Smooth muscle cell (in vitro differentiated cells): ENCODE measurements around the gene NMRAL1. TPM values are rescaled to one million over a fixed set of nuclear protein-coding genes. Genes with fewer than 3 reads are reported as not detected.

Experiments
- DNase-seq: peaks from one replicate; lab custom pipeline; 2025; ENCODE audit not compliant: unreplicated experiment; lab: John Stamatoyannopoulos, UW
- H2AFZ ChIP-seq: fragments of 200-600 bp; sonication (generic); 2 replicates; pipeline ENCODE4 v1.6.0; 2016; ENCODE audit warnings: antibody characterized with exemption, low read depth, mild to moderate bottlenecking
- H3F3A ChIP-seq: fragments of 200-600 bp; sonication (generic); 2 replicates; pipeline ENCODE4 v1.6.0; 2017; ENCODE audit warnings: antibody characterized with exemption, low read depth
- H3K27ac ChIP-seq: fragments of 200-600 bp; sonication (generic); 2 replicates; pipeline ENCODE4 v1.5.1; 2016; ENCODE audit warnings: low read depth, mild to moderate bottlenecking
- H3K27me3 ChIP-seq: fragments of 200-600 bp; sonication (generic); 2 replicates; pipeline ENCODE4 v1.6.1; 2016; ENCODE audit warnings: low read depth, mild to moderate bottlenecking
- H3K36me3 ChIP-seq: fragments of 200-600 bp; sonication (generic); 2 replicates; pipeline ENCODE4 v1.5.1; 2016; ENCODE audit warnings: low read depth
- H3K4me1 ChIP-seq: fragments of 200-600 bp; sonication (generic); 2 replicates; pipeline ENCODE4 v1.5.1; 2016; ENCODE audit warnings: low read depth
- H3K4me2 ChIP-seq: fragments of 200-600 bp; sonication (generic); 2 replicates; pipeline ENCODE4 v1.6.0; 2016; ENCODE audit warnings: mild to moderate bottlenecking
- H3K4me3 ChIP-seq: fragments of 200-600 bp; sonication (generic); 2 replicates; pipeline ENCODE4 v1.5.1; 2016; ENCODE audit warnings: mild to moderate bottlenecking
- H3K79me2 ChIP-seq: fragments of 200-600 bp; sonication (generic); 2 replicates; pipeline ENCODE4 v1.6.0; 2016; ENCODE audit warnings: low read depth, mild to moderate bottlenecking
- H3K9ac ChIP-seq: fragments of 200-600 bp; sonication (generic); 2 replicates; pipeline ENCODE4 v1.6.0; 2016; ENCODE audit warnings: low read depth
- H3K9me3 ChIP-seq: fragments of 200-600 bp; sonication (generic); replicated peaks from 2 replicates; pipeline ENCODE4 v1.5.1; 2016; ENCODE audit warnings: low read depth
- H4K20me1 ChIP-seq: fragments of 200-600 bp; sonication (generic); 2 replicates; pipeline ENCODE4 v1.6.0; 2016; ENCODE audit warnings: low read depth
- WGBS: methylation state at CpG from one replicate; pipeline ENCODE4 v1.1.7; 2016; ENCODE audit warnings: low lambda C conversion rate; 5-methylcytosine and 5-hydroxymethylcytosine counted together
- polyA plus RNA-seq: library from polyadenylated mRNA; unstranded; fragments of >200 nt; fragmentation: Nextera tagmentation; extraction: Ambion mirVana; gene quantifications from 2 replicates; pipeline ENCODE4 v1.2.1, GENCODE V29; 2016
- total RNA-seq: library from RNA; depleted of rRNA; stranded (reverse); fragments of >200 nt; gene quantifications from 2 replicates; pipeline ENCODE4 v1.2.3, GENCODE V29; 2014
- TF ChIP-seq, protein P1 (sequence below): fragments of 200-600 bp; sonication (generic); IDR thresholded peaks from 2 replicates; pipeline ENCODE4 v1.5.1; 2017; ENCODE audit warnings: borderline replicate concordance, mild to moderate bottlenecking, antibody characterized with exemption; ENCODE audit not compliant: insufficient read depth, poor library complexity, severe bottlenecking

The NMRAL1 gene
- total and polyA plus RNA-seq, 2 experiments from 2014 or later = 27.1 to 51.8 TPM

- Histone ChIP-seq H3K36me3 (no peaks in the 10 kb centered on the region), H3F3A (no peaks in the 10 kb centered on the region), H3K4me1 (no peaks in the 10 kb centered on the region), H4K20me1 (peaks cover 49% of the 10 kb centered on the region), H3K27me3 (no peaks in the 10 kb centered on the region), H3K4me3 (no peak overlapping the region), H3K4me2 (no peak overlapping the region), H3K79me2 (peaks cover 62% of the 10 kb centered on the region), H3K9me3 (no peaks in the 10 kb centered on the region), H2AFZ (no peak overlapping the region), H3K9ac (no peak overlapping the region), H3K27ac (no peak overlapping the region)
- DNase-seq = no peak
- TF ChIP-seq, protein P1, sequence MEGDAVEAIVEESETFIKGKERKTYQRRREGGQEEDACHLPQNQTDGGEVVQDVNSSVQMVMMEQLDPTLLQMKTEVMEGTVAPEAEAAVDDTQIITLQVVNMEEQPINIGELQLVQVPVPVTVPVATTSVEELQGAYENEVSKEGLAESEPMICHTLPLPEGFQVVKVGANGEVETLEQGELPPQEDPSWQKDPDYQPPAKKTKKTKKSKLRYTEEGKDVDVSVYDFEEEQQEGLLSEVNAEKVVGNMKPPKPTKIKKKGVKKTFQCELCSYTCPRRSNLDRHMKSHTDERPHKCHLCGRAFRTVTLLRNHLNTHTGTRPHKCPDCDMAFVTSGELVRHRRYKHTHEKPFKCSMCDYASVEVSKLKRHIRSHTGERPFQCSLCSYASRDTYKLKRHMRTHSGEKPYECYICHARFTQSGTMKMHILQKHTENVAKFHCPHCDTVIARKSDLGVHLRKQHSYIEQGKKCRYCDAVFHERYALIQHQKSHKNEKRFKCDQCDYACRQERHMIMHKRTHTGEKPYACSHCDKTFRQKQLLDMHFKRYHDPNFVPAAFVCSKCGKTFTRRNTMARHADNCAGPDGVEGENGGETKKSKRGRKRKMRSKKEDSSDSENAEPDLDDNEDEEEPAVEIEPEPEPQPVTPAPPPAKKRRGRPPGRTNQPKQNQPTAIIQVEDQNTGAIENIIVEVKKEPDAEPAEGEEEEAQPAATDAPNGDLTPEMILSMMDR = no peak
- WGBS = 88% methylated on average over 1 of the region's 1 CpG
Measured at GRCh38 chr16:4481963-4482362, 7.5 kb upstream of the NMRAL1 start.

- TF ChIP-seq, protein P1 = no peak
- no peak overlapping the region for H3K4me3 ChIP-seq
- DNase-seq = no peak
- no peaks in the 10 kb centered on the region for H3K36me3 ChIP-seq
- H3K9me3 ChIP-seq = no peaks in the 10 kb centered on the region
- H3K27me3 ChIP-seq = no peaks in the 10 kb centered on the region
- H3K27ac ChIP-seq = no peak overlapping the region
- no peak overlapping the region for H2AFZ ChIP-seq
- WGBS = 87% methylated on average over 2 of the region's 2 CpGs
- H3K4me1 ChIP-seq = no peaks in the 10 kb centered on the region
- H4K20me1 ChIP-seq = peaks cover 49% of the 10 kb centered on the region
- H3K79me2 ChIP-seq = peaks cover 62% of the 10 kb centered on the region
- no peak overlapping the region for H3K9ac ChIP-seq
- H3F3A ChIP-seq = no peaks in the 10 kb centered on the region
- no peak overlapping the region for H3K4me2 ChIP-seq
Measured at GRCh38 chr16:4481526-4481925, 7.1 kb upstream of the NMRAL1 start.

GRCh38 chr16:4477966-4478365 lies 3.5 kb upstream of the NMRAL1 start:
- Histone ChIP-seq H3K79me2 (peaks cover 43% of the 10 kb centered on the region), H3K4me3 (no peak overlapping the region)

More at GRCh38 chr16:4477966-4478365, 3.5 kb upstream of the NMRAL1 start:
- WGBS = 66% methylated on average over 2 of the region's 2 CpGs
- no peak overlapping the region for H2AFZ ChIP-seq
- H3K9me3 ChIP-seq = no peaks in the 10 kb centered on the region
- H3K27me3 ChIP-seq = no peaks in the 10 kb centered on the region
- peak overlapping the region; percentile 90 for H3K4me2 ChIP-seq
- no peaks in the 10 kb centered on the region for H3K4me1 ChIP-seq
- H3F3A ChIP-seq = peaks cover 4% of the 10 kb centered on the region
- H4K20me1 ChIP-seq = peaks cover 28% of the 10 kb centered on the region
- H3K36me3 ChIP-seq = no peaks in the 10 kb centered on the region
- TF ChIP-seq, protein P1 = no peak
- H3K27ac ChIP-seq = no peak overlapping the region
- DNase-seq = no peak
- H3K9ac ChIP-seq = no peak overlapping the region
